GM19468 (cell line): Measurements from ENCODE around the gene MNAT1.
A peak's percentile ranks its signal among the peaks of the same experiment; 100 is the strongest.

ENCODE experiments used
- ATAC-seq: cut with Tn5 transposase; IDR thresholded peaks from one replicate; pipeline ENCODE4 v1.9.1; 2021; ENCODE audit warnings: mild to moderate bottlenecking, moderate library complexity, moderate number of reproducible peaks; ENCODE audit not compliant: unreplicated experiment; ENCODE audit errors: extremely low read depth

Gene MNAT1

DNA sequence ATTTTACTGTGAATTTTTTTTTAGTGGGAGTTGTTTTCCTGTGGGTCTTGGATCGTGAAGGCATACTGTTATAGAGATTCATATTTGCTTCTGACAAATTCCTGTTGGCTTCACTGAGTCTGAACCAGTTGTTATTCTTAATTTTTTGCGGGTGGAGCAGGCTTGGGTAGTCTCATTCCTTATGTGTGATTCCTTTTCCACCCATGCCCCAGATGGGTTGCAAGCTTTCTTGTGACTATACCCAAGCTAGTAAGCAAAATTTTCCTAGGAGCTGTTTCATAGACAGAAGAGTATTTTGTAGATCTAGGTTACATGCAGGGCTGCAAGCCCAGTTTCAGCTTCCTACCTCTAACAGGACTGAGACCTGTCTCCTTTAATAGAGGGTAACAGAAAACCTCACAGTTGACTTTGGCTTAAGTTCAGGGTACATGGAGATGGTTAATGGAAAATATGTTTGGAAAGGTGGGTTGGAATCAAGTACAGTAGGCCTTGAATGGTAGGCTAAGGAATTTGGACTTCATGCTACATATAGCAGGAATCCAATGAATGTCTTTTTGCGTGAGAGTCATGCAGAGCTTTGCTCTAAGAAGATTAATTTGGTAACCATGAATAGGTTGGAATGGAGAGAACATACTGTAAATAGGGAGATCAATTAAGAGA is 217.3 kb downstream of the MNAT1 start:
- ATAC-seq = no peak

GRCh38 chr14:60956202-60956601 is 221.6 kb downstream of the MNAT1 start:
- no peak for ATAC-seq

GRCh38 chr14:60956632-60957031 is 222.1 kb downstream of the MNAT1 start:
- ATAC-seq = no peak

DNA sequence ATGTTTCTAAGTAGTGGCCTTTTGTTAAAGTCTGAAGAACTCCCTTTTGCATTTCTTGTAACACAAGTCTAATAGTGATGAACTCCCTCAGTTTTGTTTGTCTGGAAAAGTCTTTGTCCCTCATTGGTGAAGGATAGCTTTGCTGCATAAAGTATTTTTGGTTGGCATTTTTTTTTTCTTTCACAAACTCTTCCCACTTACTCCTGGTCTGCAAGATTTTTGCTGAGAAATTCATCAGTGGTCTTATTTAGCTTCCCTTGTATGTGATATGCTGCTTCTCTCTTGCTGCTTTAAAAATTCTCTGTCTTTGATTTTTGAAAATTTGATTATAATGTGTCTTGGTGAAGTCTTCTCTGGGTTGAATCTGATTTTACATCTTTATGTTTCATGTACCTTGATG is 223.6 kb downstream of the MNAT1 start:
- ATAC-seq = no peak

DNA sequence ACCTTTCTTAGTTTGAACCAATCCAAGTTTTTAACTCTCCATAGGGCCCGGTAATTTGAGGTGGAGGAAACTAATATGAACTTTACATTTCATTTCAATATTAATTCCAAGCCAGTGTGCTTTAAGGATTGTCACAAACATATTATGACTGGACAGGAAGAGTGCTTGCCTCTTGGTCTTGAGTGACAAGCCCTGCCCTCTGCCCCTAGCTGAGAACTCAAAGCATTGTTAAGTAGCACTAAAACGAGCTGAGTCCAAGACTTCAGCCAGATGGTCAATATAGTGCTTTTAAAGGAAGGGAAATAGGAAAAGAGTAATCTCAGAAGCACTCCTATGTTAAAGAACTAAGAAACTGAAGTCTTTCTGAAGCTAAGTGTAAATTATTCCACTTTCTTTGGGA is 229.2 kb downstream of the MNAT1 start:
- ATAC-seq = no peak

DNA sequence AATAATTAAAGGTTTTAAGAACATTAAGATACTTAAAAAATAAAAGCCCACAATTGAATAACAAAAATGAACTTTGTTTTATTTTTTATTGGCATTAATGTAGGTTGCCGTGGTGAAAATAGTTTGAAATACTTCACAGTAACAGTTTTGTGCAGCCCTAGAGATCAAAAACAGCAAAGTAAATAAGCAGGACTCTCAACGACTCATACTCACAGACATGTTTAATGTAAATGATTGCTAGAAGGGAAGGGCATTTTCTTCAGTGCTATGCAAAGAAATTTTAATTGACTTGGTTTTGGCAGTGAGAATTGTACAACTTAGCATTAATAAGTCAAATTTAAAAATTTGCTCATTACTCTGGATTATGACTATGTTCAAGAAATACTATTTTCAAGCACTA is 230.3 kb downstream of the MNAT1 start:
- no peak for ATAC-seq

- ATAC-seq = no peak
These were observed 230.8 kb downstream of the MNAT1 start for GRCh38 chr14:60965402-60965801.

- ATAC-seq = no peak
These were observed 233.5 kb downstream of the MNAT1 start for GRCh38 chr14:60968099-60968498.

DNA sequence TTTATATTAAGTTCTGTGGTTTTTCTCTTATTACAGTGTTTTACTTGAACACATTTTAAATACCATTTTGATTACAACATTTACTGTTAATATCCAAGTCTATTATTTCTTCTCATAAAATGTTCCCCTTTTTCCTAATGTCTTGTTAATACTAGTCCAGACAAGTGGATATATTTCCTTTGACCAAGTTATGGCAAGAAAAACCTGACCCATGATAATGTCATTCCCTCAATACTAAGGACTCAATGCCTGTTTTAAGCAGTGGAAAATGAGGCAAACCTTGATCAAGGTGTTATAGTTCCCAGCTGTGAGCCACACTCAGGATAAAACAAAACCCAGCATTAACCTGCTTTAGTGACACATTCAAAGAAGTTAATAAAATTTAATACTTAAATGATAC is 234.1 kb downstream of the MNAT1 start:
- ATAC-seq = no peak

DNA sequence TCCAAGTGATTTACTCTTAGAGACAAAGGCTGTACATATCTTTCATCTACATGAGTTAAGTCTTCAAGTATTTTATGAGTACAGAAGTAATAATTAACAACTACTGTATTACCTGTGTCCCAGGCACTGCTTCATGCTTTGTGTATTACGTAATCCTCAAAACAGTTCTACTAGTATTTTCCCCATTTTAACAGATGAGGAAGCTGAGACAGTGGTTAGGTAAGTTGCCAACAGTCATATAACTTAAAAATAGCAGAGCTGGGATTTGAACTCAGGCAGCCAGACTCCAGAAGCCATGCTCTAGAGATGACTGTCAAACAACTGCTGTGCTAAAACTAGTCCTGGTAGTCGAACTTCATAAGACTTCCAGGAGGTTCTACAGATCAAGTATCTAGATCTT is 235.6 kb downstream of the MNAT1 start:
- ATAC-seq = no peak

- ATAC-seq = no peak
These were observed 236.7 kb downstream of the MNAT1 start for GRCh38 chr14:60971271-60971670.

GRCh38 chr14:60972295-60972694 is 237.7 kb downstream of the MNAT1 start:
- no peak for ATAC-seq

GRCh38 chr14:60973070-60973469 is 238.5 kb downstream of the MNAT1 start:
- no peak for ATAC-seq

DNA sequence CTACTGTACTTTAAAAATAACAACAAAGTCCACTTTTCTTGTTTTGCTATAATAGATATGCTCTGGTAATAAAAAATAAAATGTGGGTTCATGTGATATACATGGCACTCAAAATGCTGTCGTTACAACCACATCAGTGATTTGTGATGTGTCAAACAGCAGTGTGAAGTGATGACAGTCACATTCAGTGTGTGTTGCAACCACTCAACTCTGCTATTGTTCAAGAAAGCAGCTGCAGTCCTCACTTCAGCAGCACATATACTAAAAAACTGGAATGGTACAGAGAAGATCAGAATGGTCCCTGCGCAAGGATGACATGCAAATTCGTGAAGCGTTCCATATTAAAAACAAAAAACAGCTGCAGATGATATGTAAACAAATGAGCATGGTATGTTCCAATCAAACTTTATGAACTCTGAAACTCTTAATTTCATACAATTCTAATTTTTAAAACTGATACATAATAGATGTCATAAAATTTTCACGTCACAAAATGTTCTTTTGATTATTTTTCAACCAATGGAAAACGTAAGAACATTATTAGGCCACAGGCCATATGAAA is 239.6 kb downstream of the MNAT1 start:
- no peak for ATAC-seq

DNA sequence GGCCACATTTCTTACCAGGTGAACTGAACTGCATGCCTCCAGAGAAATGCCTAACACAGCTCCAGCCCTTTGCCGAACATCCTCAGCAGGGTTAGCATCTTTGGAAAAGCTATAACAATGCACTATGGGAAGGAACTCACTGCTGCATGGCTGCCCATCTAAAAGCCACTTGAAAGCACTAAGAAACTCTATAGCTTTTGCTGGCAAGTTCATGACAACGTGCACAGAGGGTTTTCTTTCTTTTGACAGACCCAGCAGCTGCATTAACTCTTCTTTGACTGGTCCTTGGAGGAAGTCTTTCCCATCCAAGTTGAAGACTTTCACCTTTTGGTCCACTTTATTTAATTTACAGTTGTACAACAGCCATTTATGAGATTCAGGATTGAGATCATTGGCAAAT is 241.0 kb downstream of the MNAT1 start:
- no peak for ATAC-seq

DNA sequence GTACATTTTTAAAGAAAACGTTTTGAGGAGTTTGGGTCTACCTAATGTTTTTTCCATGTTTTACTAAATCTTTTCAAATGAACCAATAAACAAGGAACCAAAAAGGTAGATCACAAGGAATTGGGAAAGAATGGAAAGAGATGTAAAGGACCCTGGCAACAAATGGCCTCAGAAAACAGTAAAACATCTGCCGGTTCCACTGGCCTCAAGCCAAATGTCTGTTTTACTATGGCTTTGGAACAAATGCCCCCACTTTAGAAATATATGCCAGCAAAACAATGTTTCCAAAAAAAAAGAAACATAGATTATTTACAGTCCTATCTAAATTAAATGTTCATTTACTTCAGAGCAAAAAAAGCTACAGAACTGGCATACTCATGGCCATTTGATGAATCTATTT is 243.3 kb downstream of the MNAT1 start:
- no peak for ATAC-seq

- ATAC-seq = peak; percentile 77
These were observed 246.5 kb downstream of the MNAT1 start, which contains the start of the genes SLC38A6 and TRMT5 for GRCh38 chr14:60980811-60981632. Gene SLC38A6 (plus strand): TSS chr14:60981245. CDS start chr14:60981278, 33 bp downstream. Gene TRMT5 (minus strand): TSS chr14:60981079. CDS start chr14:60980973, 106 bp downstream.

DNA sequence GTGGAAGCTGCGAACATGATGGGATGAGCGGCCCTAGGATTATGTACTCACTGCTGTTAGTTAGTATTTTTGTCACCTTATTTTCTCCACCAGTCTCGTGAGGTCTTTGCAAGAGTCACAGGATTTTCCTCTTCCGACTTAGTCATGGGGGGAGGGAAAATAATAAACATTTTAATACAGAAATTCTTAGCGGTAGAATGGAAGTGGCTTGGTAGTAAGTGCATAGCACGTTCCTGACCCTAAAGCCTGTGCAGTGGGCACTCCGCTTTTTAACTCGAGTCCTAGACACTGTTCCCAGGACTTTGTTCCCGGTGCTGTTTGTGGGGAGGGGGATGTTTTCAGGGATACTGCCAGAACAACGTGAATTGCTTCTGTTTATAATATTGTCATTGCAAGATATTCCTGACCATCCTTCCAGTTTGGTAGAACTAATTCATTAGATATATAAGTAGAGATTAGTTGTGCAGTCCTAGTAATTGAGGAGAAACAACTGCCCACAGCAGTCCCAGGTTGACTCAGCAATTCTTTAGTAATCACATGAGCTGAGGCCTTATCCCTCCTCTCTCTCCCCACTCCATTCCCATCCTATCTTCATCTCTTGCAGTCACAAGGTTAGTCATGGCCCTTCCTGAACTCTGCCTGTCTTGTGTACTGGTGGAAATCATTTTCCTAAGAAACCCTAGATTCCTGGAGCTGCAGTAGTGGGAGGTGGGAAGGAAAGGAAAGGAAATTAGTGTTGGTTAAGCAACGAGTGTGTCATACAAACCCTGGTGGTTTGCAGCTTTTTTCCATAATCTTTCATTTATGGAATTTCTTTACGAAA is 247.3 kb downstream of the MNAT1 start:
- no peak for ATAC-seq

GRCh38 chr14:60984196-60984595 is 249.6 kb downstream of the MNAT1 start:
- ATAC-seq = no peak

DNA sequence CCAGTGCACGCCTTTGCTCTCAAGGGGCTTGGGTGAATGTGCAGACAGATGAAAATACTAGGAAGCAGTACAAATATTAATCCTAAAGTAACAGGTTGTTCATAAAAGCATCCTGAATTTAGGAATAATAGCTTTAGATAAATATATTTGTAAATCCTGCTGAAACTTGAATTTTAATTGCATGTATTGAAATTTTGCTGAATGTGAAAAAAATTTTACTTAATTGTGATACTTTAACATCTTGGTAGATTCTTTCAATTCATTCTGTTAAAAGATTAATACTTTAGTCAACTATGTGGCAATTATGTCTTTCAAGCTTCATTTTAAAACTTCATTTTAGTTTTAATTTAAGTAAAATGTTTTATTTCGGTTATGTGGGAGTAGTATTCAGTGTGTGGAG is 251.9 kb downstream of the MNAT1 start:
- no peak for ATAC-seq
